Measurements from ENCODE around the gene PRICKLE2. TPM values are rescaled to one million over a fixed set of nuclear protein-coding genes. Genes with fewer than 3 reads are reported as not detected.

PRICKLE2 gene
- total and polyA plus RNA-seq, 4 donors = 0.89 to 8.0 (median 3.2) TPM

DNA sequence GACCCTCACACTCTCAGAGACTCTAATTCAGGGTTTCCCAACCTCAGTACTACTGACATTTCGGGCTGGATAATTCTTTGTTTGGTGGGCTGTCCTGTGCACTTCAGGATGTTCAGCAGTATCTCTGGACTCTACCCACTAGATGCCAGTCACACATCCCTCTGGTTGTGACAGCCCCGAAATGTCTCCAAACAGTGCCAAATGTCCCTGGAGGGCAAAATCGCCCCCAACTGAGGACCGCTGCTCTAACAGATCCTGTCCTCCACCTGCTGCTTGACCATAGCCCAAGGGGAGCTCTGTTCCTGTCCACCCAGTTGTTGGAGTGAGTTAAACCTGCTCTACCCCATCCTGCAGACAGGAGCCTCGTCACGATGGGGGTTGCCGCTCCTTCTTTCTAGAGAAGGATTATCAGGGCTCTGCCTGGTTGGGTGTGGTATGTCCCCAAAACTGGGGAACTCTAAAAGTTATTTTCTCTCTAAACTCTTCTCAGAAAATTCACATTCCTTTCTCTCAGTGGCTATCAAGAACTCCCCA is 116.4 kb downstream of the PRICKLE2 start:
- Histone ChIP-seq H3K36me3 (ENCODE audit: control insufficient read depth in 4 of 4, insufficient read depth in 3 of 4, low read depth in 1 of 4, low read length in 3 of 4) (no peaks in the 10 kb centered on the region), H3K27me3 (ENCODE audit: control insufficient read depth in 4 of 4, insufficient read depth in 4 of 4, low read length in 3 of 4) (peaks cover 0 to 6% (median 0%) of the 10 kb centered on the region in 4 donors), H3K4me1 (ENCODE audit: control insufficient read depth in 4 of 4, insufficient read depth in 4 of 4, low read length in 3 of 4) (no peaks in the 10 kb centered on the region), H3K9ac (ENCODE audit: low read depth in 1 of 2, low read length in 2 of 2) (no peak overlapping the region), H3K27ac (ENCODE audit: low read depth in 1 of 2, low read length in 2 of 2) (no peak overlapping the region), H3K9me3 (ENCODE audit: control insufficient read depth in 4 of 4, low read length in 3 of 4) (peaks cover 0 to 6% (median 0%) of the 10 kb centered on the region in 4 donors), H3K4me3 (ENCODE audit: low read depth in 1 of 3, low read length in 3 of 3) (no peak overlapping the region)
- WGBS = 91% methylated on average over 7 of the region's 7 CpGs
- no peak for DNase-seq (ENCODE audit: low spot score)
- TF ChIP-seq, protein P1, sequence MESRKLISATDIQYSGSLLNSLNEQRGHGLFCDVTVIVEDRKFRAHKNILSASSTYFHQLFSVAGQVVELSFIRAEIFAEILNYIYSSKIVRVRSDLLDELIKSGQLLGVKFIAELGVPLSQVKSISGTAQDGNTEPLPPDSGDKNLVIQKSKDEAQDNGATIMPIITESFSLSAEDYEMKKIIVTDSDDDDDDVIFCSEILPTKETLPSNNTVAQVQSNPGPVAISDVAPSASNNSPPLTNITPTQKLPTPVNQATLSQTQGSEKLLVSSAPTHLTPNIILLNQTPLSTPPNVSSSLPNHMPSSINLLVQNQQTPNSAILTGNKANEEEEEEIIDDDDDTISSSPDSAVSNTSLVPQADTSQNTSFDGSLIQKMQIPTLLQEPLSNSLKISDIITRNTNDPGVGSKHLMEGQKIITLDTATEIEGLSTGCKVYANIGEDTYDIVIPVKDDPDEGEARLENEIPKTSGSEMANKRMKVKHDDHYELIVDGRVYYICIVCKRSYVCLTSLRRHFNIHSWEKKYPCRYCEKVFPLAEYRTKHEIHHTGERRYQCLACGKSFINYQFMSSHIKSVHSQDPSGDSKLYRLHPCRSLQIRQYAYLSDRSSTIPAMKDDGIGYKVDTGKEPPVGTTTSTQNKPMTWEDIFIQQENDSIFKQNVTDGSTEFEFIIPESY (IDR thresholded peaks at IDR 0.05) = no peak
- TF ChIP-seq TAF1 (conservative IDR thresholded peaks at IDR 0.05) = no peak
- TF ChIP-seq HNF4G (IDR thresholded peaks at IDR 0.05) = no peak
- TF ChIP-seq, protein P2, sequence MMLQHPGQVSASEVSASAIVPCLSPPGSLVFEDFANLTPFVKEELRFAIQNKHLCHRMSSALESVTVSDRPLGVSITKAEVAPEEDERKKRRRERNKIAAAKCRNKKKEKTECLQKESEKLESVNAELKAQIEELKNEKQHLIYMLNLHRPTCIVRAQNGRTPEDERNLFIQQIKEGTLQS (IDR thresholded peaks at IDR 0.05) = no peak

DNA sequence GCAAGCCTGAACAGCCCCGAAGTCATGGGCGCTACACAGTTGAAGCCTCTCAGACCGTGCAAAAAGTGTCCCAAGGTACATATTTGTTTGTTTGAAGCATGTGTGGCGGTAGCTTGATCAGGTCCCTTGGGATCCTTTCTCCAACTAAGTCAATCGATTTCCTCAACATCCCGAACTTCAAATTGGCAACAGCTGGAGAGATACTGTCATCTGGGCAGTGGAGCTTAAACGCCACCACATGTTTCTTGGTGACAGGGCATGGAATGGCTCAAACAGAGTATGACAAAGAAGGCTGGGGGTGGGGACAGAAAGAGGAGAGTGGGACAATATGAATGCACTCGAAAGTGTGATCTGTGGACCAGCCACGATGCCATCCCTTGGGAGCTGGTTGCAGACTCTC is 117.0 kb downstream of the PRICKLE2 start:
- no peak for DNase-seq (ENCODE audit: low spot score)
- no peaks in the 10 kb centered on the region for H3K36me3 ChIP-seq (ENCODE audit: control insufficient read depth in 4 of 4, insufficient read depth in 3 of 4, low read depth in 1 of 4, low read length in 3 of 4)
- H3K9me3 ChIP-seq (ENCODE audit: control insufficient read depth in 4 of 4, low read length in 3 of 4) = peaks cover 0 to 6% (median 0%) of the 10 kb centered on the region in 4 donors
- H3K4me1 ChIP-seq (ENCODE audit: control insufficient read depth in 4 of 4, insufficient read depth in 4 of 4, low read length in 3 of 4) = no peaks in the 10 kb centered on the region
- H3K9ac ChIP-seq (ENCODE audit: low read depth in 1 of 2, low read length in 2 of 2) = no peak overlapping the region
- H3K27ac ChIP-seq (ENCODE audit: low read depth in 1 of 2, low read length in 2 of 2) = no peak overlapping the region
- TF ChIP-seq SP1 (IDR thresholded peaks at IDR 0.05) (no peak), JUND (IDR thresholded peaks at IDR 0.05) (no peak), RAD21 (IDR thresholded peaks at IDR 0.05) (no peak), NR2F2 (IDR thresholded peaks at IDR 0.05) (no peak), RXRA (IDR thresholded peaks at IDR 0.05) (no peak), FOXA1 (IDR thresholded peaks at IDR 0.05) (no peak), TAF1 (conservative IDR thresholded peaks at IDR 0.05) (no peak)
- TF ChIP-seq, protein P3, sequence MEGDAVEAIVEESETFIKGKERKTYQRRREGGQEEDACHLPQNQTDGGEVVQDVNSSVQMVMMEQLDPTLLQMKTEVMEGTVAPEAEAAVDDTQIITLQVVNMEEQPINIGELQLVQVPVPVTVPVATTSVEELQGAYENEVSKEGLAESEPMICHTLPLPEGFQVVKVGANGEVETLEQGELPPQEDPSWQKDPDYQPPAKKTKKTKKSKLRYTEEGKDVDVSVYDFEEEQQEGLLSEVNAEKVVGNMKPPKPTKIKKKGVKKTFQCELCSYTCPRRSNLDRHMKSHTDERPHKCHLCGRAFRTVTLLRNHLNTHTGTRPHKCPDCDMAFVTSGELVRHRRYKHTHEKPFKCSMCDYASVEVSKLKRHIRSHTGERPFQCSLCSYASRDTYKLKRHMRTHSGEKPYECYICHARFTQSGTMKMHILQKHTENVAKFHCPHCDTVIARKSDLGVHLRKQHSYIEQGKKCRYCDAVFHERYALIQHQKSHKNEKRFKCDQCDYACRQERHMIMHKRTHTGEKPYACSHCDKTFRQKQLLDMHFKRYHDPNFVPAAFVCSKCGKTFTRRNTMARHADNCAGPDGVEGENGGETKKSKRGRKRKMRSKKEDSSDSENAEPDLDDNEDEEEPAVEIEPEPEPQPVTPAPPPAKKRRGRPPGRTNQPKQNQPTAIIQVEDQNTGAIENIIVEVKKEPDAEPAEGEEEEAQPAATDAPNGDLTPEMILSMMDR (IDR thresholded peaks at IDR 0.05; ENCODE audit: low read depth, low read length, missing input control) = no peak
- TF ChIP-seq, protein P4, sequence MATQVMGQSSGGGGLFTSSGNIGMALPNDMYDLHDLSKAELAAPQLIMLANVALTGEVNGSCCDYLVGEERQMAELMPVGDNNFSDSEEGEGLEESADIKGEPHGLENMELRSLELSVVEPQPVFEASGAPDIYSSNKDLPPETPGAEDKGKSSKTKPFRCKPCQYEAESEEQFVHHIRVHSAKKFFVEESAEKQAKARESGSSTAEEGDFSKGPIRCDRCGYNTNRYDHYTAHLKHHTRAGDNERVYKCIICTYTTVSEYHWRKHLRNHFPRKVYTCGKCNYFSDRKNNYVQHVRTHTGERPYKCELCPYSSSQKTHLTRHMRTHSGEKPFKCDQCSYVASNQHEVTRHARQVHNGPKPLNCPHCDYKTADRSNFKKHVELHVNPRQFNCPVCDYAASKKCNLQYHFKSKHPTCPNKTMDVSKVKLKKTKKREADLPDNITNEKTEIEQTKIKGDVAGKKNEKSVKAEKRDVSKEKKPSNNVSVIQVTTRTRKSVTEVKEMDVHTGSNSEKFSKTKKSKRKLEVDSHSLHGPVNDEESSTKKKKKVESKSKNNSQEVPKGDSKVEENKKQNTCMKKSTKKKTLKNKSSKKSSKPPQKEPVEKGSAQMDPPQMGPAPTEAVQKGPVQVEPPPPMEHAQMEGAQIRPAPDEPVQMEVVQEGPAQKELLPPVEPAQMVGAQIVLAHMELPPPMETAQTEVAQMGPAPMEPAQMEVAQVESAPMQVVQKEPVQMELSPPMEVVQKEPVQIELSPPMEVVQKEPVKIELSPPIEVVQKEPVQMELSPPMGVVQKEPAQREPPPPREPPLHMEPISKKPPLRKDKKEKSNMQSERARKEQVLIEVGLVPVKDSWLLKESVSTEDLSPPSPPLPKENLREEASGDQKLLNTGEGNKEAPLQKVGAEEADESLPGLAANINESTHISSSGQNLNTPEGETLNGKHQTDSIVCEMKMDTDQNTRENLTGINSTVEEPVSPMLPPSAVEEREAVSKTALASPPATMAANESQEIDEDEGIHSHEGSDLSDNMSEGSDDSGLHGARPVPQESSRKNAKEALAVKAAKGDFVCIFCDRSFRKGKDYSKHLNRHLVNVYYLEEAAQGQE (IDR thresholded peaks at IDR 0.05) = no peak
- 66% methylated on average over 9 of the region's 9 CpGs for WGBS
- no peak overlapping the region for H3K4me3 ChIP-seq (ENCODE audit: low read depth in 1 of 3, low read length in 3 of 3)
- peaks cover 0 to 6% (median 0%) of the 10 kb centered on the region in 4 donors for H3K27me3 ChIP-seq (ENCODE audit: control insufficient read depth in 4 of 4, insufficient read depth in 4 of 4, low read length in 3 of 4)

Measured in liver (tissue), 9 donors.